Loucy (cell line): ENCODE data around the gene FGF14.

Experiments
- EZH2phosphoT487 ChIP-seq: fragments of 200-600 bp; IDR thresholded peaks from 2 replicates; pipeline ENCODE4 v1.6.1; 2018; ENCODE audit warnings: antibody characterized with exemption, mild to moderate bottlenecking, moderate library complexity, borderline replicate concordance
- TF ChIP-seq, protein P1 (sequence below): fragments of 200-600 bp; sonication (generic); conservative IDR thresholded peaks from 2 replicates; pipeline ENCODE4 v1.5.1; 2014; ENCODE audit warnings: mild to moderate bottlenecking, antibody characterized with exemption, low read length

DNA sequence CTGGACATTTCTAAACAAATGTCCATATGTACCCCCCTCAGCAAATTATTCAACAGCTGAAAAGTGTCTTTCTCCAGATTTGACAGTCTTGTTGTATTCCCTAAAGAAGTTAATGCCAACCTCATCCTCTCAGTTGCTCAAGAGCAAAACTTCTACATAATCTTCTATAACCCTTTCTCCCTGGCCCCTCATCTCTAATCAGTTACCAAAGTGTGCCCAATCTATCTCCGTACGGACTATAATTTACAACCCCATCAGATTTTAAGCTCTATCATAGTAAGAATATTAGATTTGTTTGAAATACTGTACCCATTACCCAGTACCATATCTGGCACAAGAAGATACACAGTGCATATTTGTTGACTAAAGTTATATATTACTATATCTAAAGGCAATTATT, 101.5 kb downstream of the FGF14 start:
- TF ChIP-seq, protein P1, sequence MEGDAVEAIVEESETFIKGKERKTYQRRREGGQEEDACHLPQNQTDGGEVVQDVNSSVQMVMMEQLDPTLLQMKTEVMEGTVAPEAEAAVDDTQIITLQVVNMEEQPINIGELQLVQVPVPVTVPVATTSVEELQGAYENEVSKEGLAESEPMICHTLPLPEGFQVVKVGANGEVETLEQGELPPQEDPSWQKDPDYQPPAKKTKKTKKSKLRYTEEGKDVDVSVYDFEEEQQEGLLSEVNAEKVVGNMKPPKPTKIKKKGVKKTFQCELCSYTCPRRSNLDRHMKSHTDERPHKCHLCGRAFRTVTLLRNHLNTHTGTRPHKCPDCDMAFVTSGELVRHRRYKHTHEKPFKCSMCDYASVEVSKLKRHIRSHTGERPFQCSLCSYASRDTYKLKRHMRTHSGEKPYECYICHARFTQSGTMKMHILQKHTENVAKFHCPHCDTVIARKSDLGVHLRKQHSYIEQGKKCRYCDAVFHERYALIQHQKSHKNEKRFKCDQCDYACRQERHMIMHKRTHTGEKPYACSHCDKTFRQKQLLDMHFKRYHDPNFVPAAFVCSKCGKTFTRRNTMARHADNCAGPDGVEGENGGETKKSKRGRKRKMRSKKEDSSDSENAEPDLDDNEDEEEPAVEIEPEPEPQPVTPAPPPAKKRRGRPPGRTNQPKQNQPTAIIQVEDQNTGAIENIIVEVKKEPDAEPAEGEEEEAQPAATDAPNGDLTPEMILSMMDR, result no peak
- no peak for TF ChIP-seq EZH2phosphoT487
